Pancreas (tissue), 10 donors: Measurements from ENCODE around the gene ZNF217. TPM values are rescaled to one million over a fixed set of nuclear protein-coding genes. Genes with fewer than 3 reads are reported as not detected.

Source experiments
- ATAC-seq, 4 donors: fragments of 200-7000 bp; cut with Tn5 transposase; one replicate each; pipeline versions ENCODE4 v1.8.0 to v1.9.1; 2020; ENCODE audit warnings: mild to moderate bottlenecking in 4 of 4, moderate library complexity in 4 of 4
- DNase-seq, 6 donors: peaks; one replicate each; pipeline ENCODE4 v3.0.0-alpha.2; 2020
- FAIRE-seq: peaks from 2 replicates; lab custom pipeline; 2012; peaks lifted over from hg19 to GRCh38; lab: Jason Lieb, UNC
- H3K27ac ChIP-seq, 4 donors: fragments of 200-600 bp; sonication (generic); 1 replicate in 3 of 4; 2 replicates in 1 of 4; pipeline versions ENCODE4 v1.5.0 to v1.8.0; 2020
- H3K27me3 ChIP-seq, 4 donors: fragments of 200-600 bp; one replicate each; pipeline ENCODE4 v1.8.0; 2021
- H3K36me3 ChIP-seq, 3 donors: fragments of 200-600 bp; sonication (generic) in 1 of 3; one replicate each; pipeline versions ENCODE4 v1.5.0 to v1.8.0; 2020 to 2021
- H3K4me1 ChIP-seq, 3 donors: fragments of 200-600 bp; one replicate each; pipeline ENCODE4 v1.8.0; 2021
- H3K4me3 ChIP-seq, 4 donors: fragments of 200-600 bp; sonication (generic) in 2 of 4; one replicate each; pipeline versions ENCODE4 v1.5.0 to v1.8.0; 2020 to 2021
- H3K9me3 ChIP-seq, 4 donors: fragments of 200-600 bp; one replicate each; pipeline ENCODE4 v1.8.0; 2021
- WGBS, 2 donors: extraction: QIAGEN DNeasy Blood & Tissue Kit; methylation state at CpG; one replicate each; pipeline ENCODE4 v1.1.7; 2013; 5-methylcytosine and 5-hydroxymethylcytosine counted together
- intact Hi-C, 3 donors: fragments of 100-400 bp; cut with DNase I; formaldehyde crosslinking; loops; one replicate each; pipeline versions ENCODE4 v1.11.1 to v1.14.2; 2022
- polyA plus RNA-seq, 2 donors: library from polyadenylated mRNA; stranded (reverse); fragments of 200-250 nt; gene quantifications; one replicate each; pipeline ENCODE4 v1.2.3, GENCODE V29; 2013
- total RNA-seq, 6 donors: library from RNA; stranded (reverse); fragmentation: NEBNext Ultra II Directional in 4 of 6; extraction: Animal tissue kit (Norgen Biotek cat#: 25700) in 4 of 6; gene quantifications; one replicate each; pipeline versions ENCODE4 v1.2.1 to v1.2.4, GENCODE V29; 2021 to 2023
- TF ChIP-seq, protein P1 (sequence below), 4 donors: fragments of 200-600 bp; sonication (generic) in 3 of 4; IDR thresholded peaks; one replicate each; pipeline versions ENCODE4 v1.5.0 to v1.8.0; 2021; ENCODE audit warnings: antibody characterized with exemption in 4 of 4
- donor health status: healthy with polysubstance abuse.
- donor health status: DM: no; HTN: no; CAD: no; lungs with moderate emphysema.
- donor health status: DM: no; HTN: no; CAD: no.
- donor health status: control.
- donor health status: control.
- donor health status: Bipolar disorder and iron deficiency.
- donor health status: DM: yes; HTN: yes; CAD: no.
- donor health status: DM: no; HTN: no; CAD: no.
- donor health status: DM: no; HTN: no; CAD: no.
- donor health status: DM: yes; HTN: yes; CAD: no.

Gene ZNF217
- total and polyA plus RNA-seq, 8 donors, result 4.2 to 29.5 (median 12.8) TPM

DNA sequence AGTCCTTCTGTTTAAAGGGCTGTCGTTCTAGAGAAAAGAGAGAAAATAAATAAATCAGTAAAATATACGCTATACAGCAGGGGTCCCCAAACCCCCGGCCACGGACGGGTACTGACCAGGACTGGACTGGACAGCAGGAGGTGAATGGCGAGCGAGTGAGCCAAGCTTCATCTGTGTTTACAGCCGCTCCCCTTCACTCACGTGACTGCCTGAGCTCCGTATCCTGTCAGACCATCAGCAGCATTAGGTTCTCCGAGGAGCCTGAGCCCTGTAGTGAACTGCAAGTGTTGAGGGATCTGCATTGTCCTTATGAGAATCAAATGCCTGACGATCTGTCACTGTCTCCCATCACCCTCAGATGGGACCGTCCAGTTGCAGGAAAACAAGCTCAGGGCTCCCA is 76.5 kb downstream of the ZNF217 start:
- Histone ChIP-seq H3K4me3 (no peak overlapping the region), H3K36me3 (no peaks in the 10 kb centered on the region), H3K27ac (no peak overlapping the region), H3K27me3 (no peaks in the 10 kb centered on the region), H3K9me3 (no peaks in the 10 kb centered on the region), H3K4me1 (no peaks in the 10 kb centered on the region)
- TF ChIP-seq, protein P1, sequence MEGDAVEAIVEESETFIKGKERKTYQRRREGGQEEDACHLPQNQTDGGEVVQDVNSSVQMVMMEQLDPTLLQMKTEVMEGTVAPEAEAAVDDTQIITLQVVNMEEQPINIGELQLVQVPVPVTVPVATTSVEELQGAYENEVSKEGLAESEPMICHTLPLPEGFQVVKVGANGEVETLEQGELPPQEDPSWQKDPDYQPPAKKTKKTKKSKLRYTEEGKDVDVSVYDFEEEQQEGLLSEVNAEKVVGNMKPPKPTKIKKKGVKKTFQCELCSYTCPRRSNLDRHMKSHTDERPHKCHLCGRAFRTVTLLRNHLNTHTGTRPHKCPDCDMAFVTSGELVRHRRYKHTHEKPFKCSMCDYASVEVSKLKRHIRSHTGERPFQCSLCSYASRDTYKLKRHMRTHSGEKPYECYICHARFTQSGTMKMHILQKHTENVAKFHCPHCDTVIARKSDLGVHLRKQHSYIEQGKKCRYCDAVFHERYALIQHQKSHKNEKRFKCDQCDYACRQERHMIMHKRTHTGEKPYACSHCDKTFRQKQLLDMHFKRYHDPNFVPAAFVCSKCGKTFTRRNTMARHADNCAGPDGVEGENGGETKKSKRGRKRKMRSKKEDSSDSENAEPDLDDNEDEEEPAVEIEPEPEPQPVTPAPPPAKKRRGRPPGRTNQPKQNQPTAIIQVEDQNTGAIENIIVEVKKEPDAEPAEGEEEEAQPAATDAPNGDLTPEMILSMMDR (IDR thresholded peaks at IDR 0.05), result no peak
- no peak for ATAC-seq
- FAIRE-seq, result no peak
- WGBS, 2 donors, result 56 to 67% methylated on average over 13 of the region's 13 CpGs
- peak in 1 of 6 donors; percentile 21 for DNase-seq
- intact Hi-C loops, result no loop called here
